NB4 (cell line): Measurements from ENCODE around the gene TCF4.

Source experiments
- POLR2A ChIP-seq: IDR thresholded peaks from 2 replicates; pipeline ENCODE4 v1.6.1; 2011; ENCODE audit warnings: mild to moderate bottlenecking; ENCODE audit not compliant: insufficient read length; ENCODE audit errors: extremely low read depth
- TF ChIP-seq, protein P1 (sequence below): IDR thresholded peaks from one replicate; pipeline ENCODE4 v1.5.1; 2012; ENCODE audit warnings: low read depth, low read length

DNA sequence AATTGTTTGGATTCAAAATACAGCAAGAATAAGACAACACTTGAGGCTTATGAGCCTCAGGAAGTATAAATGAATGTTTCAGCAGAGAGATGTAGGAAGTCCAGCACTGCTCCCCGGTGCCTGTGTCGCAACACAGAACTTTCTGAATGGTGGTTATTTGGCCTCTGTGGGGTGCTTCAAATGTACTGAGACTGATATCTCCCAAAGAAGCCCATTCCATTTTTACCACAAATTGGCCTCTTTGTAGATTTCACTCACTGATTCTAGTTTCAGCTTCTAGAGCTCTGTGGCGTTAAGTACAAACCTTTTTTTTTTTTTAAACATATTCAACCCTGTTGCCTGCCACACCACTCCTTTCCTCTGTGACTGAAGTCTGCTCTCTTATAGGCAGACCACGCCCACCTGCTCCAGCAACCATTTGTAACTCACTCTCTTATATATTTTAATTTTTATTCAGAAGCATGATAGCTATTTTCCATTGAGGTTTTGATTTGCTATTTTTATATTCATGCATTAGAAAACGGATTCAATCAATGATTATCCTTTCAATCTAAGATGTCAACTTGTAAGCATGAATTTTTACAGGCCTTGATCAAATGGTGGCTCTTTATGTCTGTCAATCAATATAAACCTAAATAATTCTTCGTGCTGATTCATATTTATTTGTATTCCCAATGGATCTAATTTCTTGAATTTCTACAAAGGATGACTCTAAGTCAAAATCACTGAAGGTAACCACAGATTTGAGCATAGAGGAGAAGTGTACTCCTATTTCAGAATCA lies 351.7 kb downstream of the TCF4 start:
- TF ChIP-seq, protein P1, sequence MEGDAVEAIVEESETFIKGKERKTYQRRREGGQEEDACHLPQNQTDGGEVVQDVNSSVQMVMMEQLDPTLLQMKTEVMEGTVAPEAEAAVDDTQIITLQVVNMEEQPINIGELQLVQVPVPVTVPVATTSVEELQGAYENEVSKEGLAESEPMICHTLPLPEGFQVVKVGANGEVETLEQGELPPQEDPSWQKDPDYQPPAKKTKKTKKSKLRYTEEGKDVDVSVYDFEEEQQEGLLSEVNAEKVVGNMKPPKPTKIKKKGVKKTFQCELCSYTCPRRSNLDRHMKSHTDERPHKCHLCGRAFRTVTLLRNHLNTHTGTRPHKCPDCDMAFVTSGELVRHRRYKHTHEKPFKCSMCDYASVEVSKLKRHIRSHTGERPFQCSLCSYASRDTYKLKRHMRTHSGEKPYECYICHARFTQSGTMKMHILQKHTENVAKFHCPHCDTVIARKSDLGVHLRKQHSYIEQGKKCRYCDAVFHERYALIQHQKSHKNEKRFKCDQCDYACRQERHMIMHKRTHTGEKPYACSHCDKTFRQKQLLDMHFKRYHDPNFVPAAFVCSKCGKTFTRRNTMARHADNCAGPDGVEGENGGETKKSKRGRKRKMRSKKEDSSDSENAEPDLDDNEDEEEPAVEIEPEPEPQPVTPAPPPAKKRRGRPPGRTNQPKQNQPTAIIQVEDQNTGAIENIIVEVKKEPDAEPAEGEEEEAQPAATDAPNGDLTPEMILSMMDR: no peak
- TF ChIP-seq POLR2A: no peak
